ENCODE results near the gene GAPVD1. TPM values are rescaled to one million over a fixed set of nuclear protein-coding genes. Genes with fewer than 3 reads are reported as not detected.

GAPVD1 gene
- total RNA-seq, 1 experiment from 2014 or later = 39.5 TPM

- no peaks in the 10 kb centered on the region for H3K36me3 Mint-ChIP-seq (ENCODE audit: insufficient read depth in 1 of 3, low read depth in 3 of 3)
These were observed 114.2 kb downstream of the GAPVD1 start for GRCh38 chr9:125375820-125376219.

More at GRCh38 chr9:125375820-125376219, 114.2 kb downstream of the GAPVD1 start:
- Histone ChIP-seq H2BK20ac (ENCODE audit: low read depth, low read length, poor library complexity, severe bottlenecking) (no peak overlapping the region), H3K4me1 (ENCODE audit: insufficient read depth, low read length) (peaks cover 3% of the 10 kb centered on the region; the same call in 1 of the 2 replicates), H3K79me2 (ENCODE audit: insufficient read depth, low read length) (no peaks in the 10 kb centered on the region), H3K14ac (ENCODE audit: insufficient read depth, low read length) (no peak overlapping the region), H3K27me3 (ENCODE audit: insufficient read depth, low read length) (no peaks in the 10 kb centered on the region), H3K4me2 (ENCODE audit: insufficient read depth, insufficient read length, low read length) (no peak overlapping the region), H3K18ac (ENCODE audit: insufficient read length, low read depth, low read length) (no peak overlapping the region), H2BK12ac (ENCODE audit: insufficient read length, low read depth, low read length) (no peak overlapping the region), H4K5ac (ENCODE audit: insufficient read length, low read depth, low read length) (no peak overlapping the region), H3K56ac (ENCODE audit: insufficient read length, low read depth, low read length) (no peak overlapping the region), H3K4ac (ENCODE audit: low read depth, low read length) (no peak overlapping the region), H3T11ph (ENCODE audit: low read length) (no peak overlapping the region), H2BK5ac (ENCODE audit: insufficient read length, low read length) (no peak overlapping the region), H3K9me3 (ENCODE audit: control insufficient read depth, low read depth, low read length) (no peaks in the 10 kb centered on the region), H2AK5ac (ENCODE audit: insufficient read length, low read length) (no peak overlapping the region), H3K23ac (ENCODE audit: insufficient read length, low read depth, low read length) (no peak overlapping the region), H3K79me1 (ENCODE audit: insufficient read depth, low read depth, low read length, poor library complexity, severe bottlenecking) (no peaks in the 10 kb centered on the region), H3K9ac (ENCODE audit: extremely low read depth, insufficient read length, low read length) (no peak overlapping the region), H3K27ac (ENCODE audit: insufficient read length, low read depth, low read length) (no peak overlapping the region), H4K8ac (replicated peaks; ENCODE audit: insufficient read length, low read depth, low read length) (no peak overlapping the region), H2BK120ac (ENCODE audit: low read depth, low read length, poor library complexity, severe bottlenecking) (no peak overlapping the region), H2BK15ac (ENCODE audit: low read depth, low read length) (no peak overlapping the region), H2AFZ (ENCODE audit: low read length) (no peak overlapping the region), H4K91ac (ENCODE audit: insufficient read length, low read depth, low read length) (no peak overlapping the region), H4K20me1 (ENCODE audit: control insufficient read depth, insufficient read depth, insufficient read length) (no peaks in the 10 kb centered on the region), H3K23me2 (ENCODE audit: insufficient read length, low read depth, low read length, poor library complexity, severe bottlenecking) (peaks cover 2% of the 10 kb centered on the region)
- Mint-ChIP-seq H3K4me1 (peaks cover 12 to 17% of the 10 kb centered on the region in 2 experiments), H3K27ac (no peak overlapping the region), H3K27me3 (ENCODE audit: low read depth) (peaks cover 9% of the 10 kb centered on the region), H3K4me3 (no peak overlapping the region), H3K9me3 (no peaks in the 10 kb centered on the region)
- no peak for TF ChIP-seq CTCF (conservative IDR thresholded peaks at IDR 0.05)
- DNase-seq = no peak
- no CpG with 5 or more reads among the region's 9 CpGs for WGBS (ENCODE audit: extremely low coverage, insufficient read length, low lambda C conversion rate)

Data from H9 (cell line).